DOHH2 (cell line): ENCODE data around the gene RPAP2.

Source experiments
- H3F3A ChIP-seq: fragments of 200-600 bp; sonication (generic), shearing (Covaris generic); 2 replicates; pipeline ENCODE4 v1.6.0; 2016; ENCODE audit warnings: antibody characterized with exemption, mild to moderate bottlenecking; ENCODE audit not compliant: control insufficient read depth, insufficient read depth
- H3K27ac ChIP-seq: fragments of 200-600 bp; sonication (generic); 2 replicates; pipeline ENCODE4 v1.5.1; 2014; ENCODE audit warnings: low read depth, mild to moderate bottlenecking, low read length, moderate library complexity
- H3K27me3 ChIP-seq: fragments of 200-600 bp; sonication (generic); 2 replicates; pipeline ENCODE4 v1.6.1; 2014; ENCODE audit warnings: mild to moderate bottlenecking, low read length, mixed read lengths; ENCODE audit not compliant: control insufficient read depth
- H3K36me3 ChIP-seq: fragments of 200-600 bp; sonication (generic); 2 replicates; pipeline ENCODE4 v1.6.1; 2014; ENCODE audit warnings: mild to moderate bottlenecking, low read length, moderate library complexity, mixed read lengths; ENCODE audit not compliant: control insufficient read depth
- H3K4me1 ChIP-seq: fragments of 200-600 bp; sonication (generic); 2 replicates; pipeline ENCODE4 v1.6.1; 2014; ENCODE audit warnings: mild to moderate bottlenecking, low read length, mixed read lengths; ENCODE audit not compliant: control insufficient read depth
- H3K4me2 ChIP-seq: fragments of 200-600 bp; sonication (generic); 2 replicates; pipeline ENCODE4 v1.6.0; 2014; ENCODE audit warnings: mild to moderate bottlenecking, low read length, moderate library complexity
- H3K4me3 ChIP-seq: fragments of 200-600 bp; sonication (generic); 2 replicates; pipeline ENCODE4 v1.5.1; 2014; ENCODE audit warnings: mild to moderate bottlenecking, low read length, mixed read lengths
- H3K79me2 ChIP-seq: fragments of 200-600 bp; sonication (generic); 2 replicates; pipeline ENCODE4 v1.6.1; 2014; ENCODE audit warnings: mild to moderate bottlenecking, low read length, mixed read lengths; ENCODE audit not compliant: control insufficient read depth
- H3K9me2 ChIP-seq: fragments of 200-600 bp; sonication (generic); replicated peaks from 2 replicates; pipeline ENCODE4 v1.6.1; 2014; ENCODE audit warnings: mild to moderate bottlenecking, low read length, mixed read lengths; ENCODE audit not compliant: control insufficient read depth
- H3K9me3 ChIP-seq: fragments of 200-600 bp; sonication (generic); 2 replicates; pipeline ENCODE4 v1.6.1; 2014; ENCODE audit warnings: antibody characterized with exemption, low read length, mixed read lengths; ENCODE audit not compliant: control insufficient read depth, insufficient read depth
- H4K20me1 ChIP-seq: fragments of 200-600 bp; sonication (generic); 2 replicates; pipeline ENCODE4 v1.6.0; 2014; ENCODE audit warnings: low read depth, mild to moderate bottlenecking, antibody characterized with exemption, low read length, moderate library complexity; ENCODE audit not compliant: control insufficient read depth, insufficient read depth
- CTCF ChIP-seq: fragments of 200-600 bp; sonication (generic); IDR thresholded peaks from one replicate; pipeline ENCODE4 v1.5.1; 2014; ENCODE audit warnings: antibody characterized with exemption, mild to moderate bottlenecking, low read depth, low read length; ENCODE audit not compliant: poor library complexity, severe bottlenecking
- EZH2phosphoT487 ChIP-seq: fragments of 200-600 bp; sonication (generic); IDR thresholded peaks from 2 replicates; pipeline ENCODE4 v1.6.1; 2017; ENCODE audit warnings: borderline replicate concordance, mild to moderate bottlenecking, antibody characterized with exemption, low read length, moderate library complexity, mixed read lengths

RPAP2 gene

GRCh38 chr1:92411511-92411910 is 112.7 kb downstream of the RPAP2 start:
- no peaks in the 10 kb centered on the region for H3K36me3 ChIP-seq
- no peak for TF ChIP-seq CTCF
- no peak for TF ChIP-seq EZH2phosphoT487
- no peak overlapping the region for H3K4me2 ChIP-seq

GRCh38 chr1:92419642-92420041 is 120.8 kb downstream of the RPAP2 start:
- Histone ChIP-seq H4K20me1 (no peaks in the 10 kb centered on the region), H3K9me3 (no peaks in the 10 kb centered on the region), H3K36me3 (no peaks in the 10 kb centered on the region), H3K4me3 (no peak overlapping the region), H3K79me2 (no peaks in the 10 kb centered on the region), H3K4me1 (no peaks in the 10 kb centered on the region), H3F3A (no peaks in the 10 kb centered on the region), H3K4me2 (no peak overlapping the region), H3K9me2 (no peaks in the 10 kb centered on the region), H3K27ac (no peak overlapping the region), H3K27me3 (no peaks in the 10 kb centered on the region)
- TF ChIP-seq EZH2phosphoT487 = no peak
- TF ChIP-seq CTCF = no peak

More at GRCh38 chr1:92411511-92411910, 112.7 kb downstream of the RPAP2 start:
- no peaks in the 10 kb centered on the region for H3K9me2 ChIP-seq
- H3K9me3 ChIP-seq = no peaks in the 10 kb centered on the region
- no peaks in the 10 kb centered on the region for H3F3A ChIP-seq
- H3K4me3 ChIP-seq = no peak overlapping the region
- H3K27ac ChIP-seq = no peak overlapping the region
- no peaks in the 10 kb centered on the region for H3K27me3 ChIP-seq
- H3K4me1 ChIP-seq = no peaks in the 10 kb centered on the region
- H3K79me2 ChIP-seq = no peaks in the 10 kb centered on the region
- no peaks in the 10 kb centered on the region for H4K20me1 ChIP-seq

GRCh38 chr1:92424381-92424780 is 125.5 kb downstream of the RPAP2 start:
- no peak overlapping the region for H3K4me2 ChIP-seq
- H3K4me1 ChIP-seq = no peaks in the 10 kb centered on the region
- no peaks in the 10 kb centered on the region for H4K20me1 ChIP-seq
- H3K4me3 ChIP-seq = no peak overlapping the region
- H3K27me3 ChIP-seq = peaks cover 4% of the 10 kb centered on the region
- H3K79me2 ChIP-seq = no peaks in the 10 kb centered on the region
- H3F3A ChIP-seq = no peaks in the 10 kb centered on the region
- no peaks in the 10 kb centered on the region for H3K9me2 ChIP-seq
- TF ChIP-seq CTCF = no peak
- no peak overlapping the region for H3K27ac ChIP-seq
- no peaks in the 10 kb centered on the region for H3K9me3 ChIP-seq
- H3K36me3 ChIP-seq = no peaks in the 10 kb centered on the region

- Histone ChIP-seq H3K79me2 (no peaks in the 10 kb centered on the region), H3K36me3 (no peaks in the 10 kb centered on the region), H3K27me3 (peaks cover 4% of the 10 kb centered on the region), H3K9me3 (no peaks in the 10 kb centered on the region), H3K4me1 (no peaks in the 10 kb centered on the region), H3K4me3 (no peak overlapping the region), H4K20me1 (no peaks in the 10 kb centered on the region), H3K27ac (no peak overlapping the region), H3F3A (no peaks in the 10 kb centered on the region), H3K9me2 (no peaks in the 10 kb centered on the region), H3K4me2 (no peak overlapping the region)
- TF ChIP-seq CTCF = no peak
- no peak for TF ChIP-seq EZH2phosphoT487
Measured at GRCh38 chr1:92425617-92426016, 126.8 kb downstream of the RPAP2 start.
